Measurements from ENCODE around the gene TIGD7. TPM values are rescaled to one million over a fixed set of nuclear protein-coding genes. Genes with fewer than 3 reads are reported as not detected.

Gene TIGD7
- 1 to 10 TPM; 1.5 to 1.7 TPM for total RNA-seq
- polyA plus RNA-seq (2013, experiment 1 of 2) = 7.9 TPM
- 6.9 TPM for polyA plus RNA-seq (2013, experiment 2 of 2)
- total RNA-seq = 4.6 to 34.2 (median 12.7) reads per million in 172 experiments

GRCh38 chr16:3305109-3306068 is at the start of gene TIGD7, which contains the start of gene ZNF75A:
TSS of gene TIGD7 (minus strand) at chr16:3305430. CDS start at chr16:3300614, 4,816 bp downstream.
TSS of gene ZNF75A (plus strand) at chr16:3305497. CDS start at chr16:3308429, 2,932 bp downstream.
- Mint-ChIP-seq H3K4me1 (ENCODE audit: low read depth) (peaks cover 22% of the 10 kb centered on the region), H3K27me3 (no peaks in the 10 kb centered on the region), H3K27ac (peak within 1 kb of the TSS; percentile 82), H3K36me3 (ENCODE audit: low read depth) (peaks cover 88% of the 10 kb centered on the region), H3K9me3 (peaks cover 16% of the 10 kb centered on the region), H3K4me3 (peak within 1 kb of the TSS; percentile 86)
- intact Hi-C loops (cut with DNase I, micrococcal nuclease) = loop anchor here (1.0 to 5.0 kb wide), 6 partner anchors 22 to 152 kb away; partner anchors contain the start of genes ZNF263 (in 2 of the 2), NAA60 (in 1 of the 2), ZNF174 (in 1 of the 2) and ZNF597 (in 1 of the 2)
- peaks cover 28% of the 10 kb centered on the region for H3K4me1 ChIP-seq (ENCODE audit: insufficient read depth, low read length)
- TF ChIP-seq CTCF (IDR thresholded peaks at IDR 0.05) = no peak
- CTCF ChIA-PET = interaction anchor here (0.8 to 1.9 kb wide), 5 partner anchors 10 to 152 kb away, joined by 3 to 5 read pairs (median 4); partner anchors contain the start of genes NAA60, ZNF174, ZNF200 and ZNF597
- peak within 1 kb of the TSS; percentile 91 for H3K4me3 ChIP-seq (ENCODE audit: low read length)
- POLR2A ChIA-PET = interaction anchor here (0.7 to 4.0 kb wide), 18 partner anchors 9 to 155 kb away, joined by 3 to 48 read pairs (median 4); partner anchors contain the start of genes NAA60, ZNF174, ZNF263 and ZNF597
- DNase-seq (peak; percentile 67 to 96 (median 79)), ATAC-seq (ENCODE audit: poor library complexity) (peak; percentile 92)
- peaks cover 18% of the 10 kb centered on the region for H3K36me3 ChIP-seq (ENCODE audit: insufficient read depth, low read length)
- peaks cover 43 to 58% of the 10 kb centered on the region in 2 experiments for H3K9me3 ChIP-seq (ENCODE audit: control insufficient read depth in 1 of 2, insufficient read depth in 1 of 2, low read length in 2 of 2)
- peak within 1 kb of the TSS; percentile 76 to 89 for H3K27ac ChIP-seq (ENCODE audit: low read depth in 1 of 2, low read length in 2 of 2)
- no peaks in the 10 kb centered on the region for H3K27me3 ChIP-seq (ENCODE audit: control insufficient read depth in 1 of 2, insufficient read depth in 2 of 2, low read length in 2 of 2)

- no peaks in the 10 kb centered on the region for H3K36me3 Mint-ChIP-seq (ENCODE audit: low read depth)
- Histone ChIP-seq H3K36me3 (ENCODE audit: insufficient read depth, low read length) (no peaks in the 10 kb centered on the region), H3K9me3 (ENCODE audit: control insufficient read depth in 1 of 2, insufficient read depth in 1 of 2, low read length in 2 of 2) (peaks cover 0 to 14% of the 10 kb centered on the region in 2 experiments), H3K4me3 (ENCODE audit: low read length) (no peak overlapping the region), H3K27me3 (ENCODE audit: control insufficient read depth in 1 of 2, insufficient read depth in 2 of 2, low read length in 2 of 2) (no peaks in the 10 kb centered on the region), H3K27ac (ENCODE audit: low read depth in 1 of 2, low read length in 2 of 2) (no peak overlapping the region), H3K4me1 (ENCODE audit: insufficient read depth, low read length) (peaks cover 6% of the 10 kb centered on the region)
- H3K4me3 Mint-ChIP-seq = no peak overlapping the region
- no peaks in the 10 kb centered on the region for H3K27me3 Mint-ChIP-seq
- CTCF ChIA-PET = no interaction called here
- no peak for TF ChIP-seq CTCF (IDR thresholded peaks at IDR 0.05)
- H3K9me3 Mint-ChIP-seq = no peaks in the 10 kb centered on the region
- POLR2A ChIA-PET = no interaction called here
- H3K27ac Mint-ChIP-seq = no peak overlapping the region
- DNase-seq = no peak
- no peak for ATAC-seq (ENCODE audit: poor library complexity)
- intact Hi-C loops (cut with DNase I, micrococcal nuclease) = no loop called here
- peaks cover 2% of the 10 kb centered on the region for H3K4me1 Mint-ChIP-seq (ENCODE audit: low read depth)
Measured at GRCh38 chr16:3349175-3349574, 43.9 kb upstream of the TIGD7 start.

GRCh38 chr16:3348547-3349167 is 43.4 kb upstream of the TIGD7 start:
- no peak for DNase-seq
- Histone ChIP-seq H3K27ac (ENCODE audit: low read depth in 1 of 2, low read length in 2 of 2) (no peak overlapping the region), H3K27me3 (ENCODE audit: control insufficient read depth in 1 of 2, insufficient read depth in 2 of 2, low read length in 2 of 2) (no peaks in the 10 kb centered on the region), H3K4me1 (ENCODE audit: insufficient read depth, low read length) (peaks cover 2% of the 10 kb centered on the region), H3K9me3 (ENCODE audit: control insufficient read depth in 1 of 2, insufficient read depth in 1 of 2, low read length in 2 of 2) (peaks cover 0 to 10% of the 10 kb centered on the region in 2 experiments), H3K36me3 (ENCODE audit: insufficient read depth, low read length) (no peaks in the 10 kb centered on the region), H3K4me3 (ENCODE audit: low read length) (no peak overlapping the region)
- intact Hi-C loops (cut with DNase I, micrococcal nuclease) = no loop called here
- no peaks in the 10 kb centered on the region for H3K36me3 Mint-ChIP-seq (ENCODE audit: low read depth)
- H3K4me1 Mint-ChIP-seq (ENCODE audit: low read depth) = no peaks in the 10 kb centered on the region
- ChIA-PET CTCF (no interaction called here), POLR2A (no interaction called here)
- ATAC-seq (ENCODE audit: poor library complexity) = no peak
- no peak overlapping the region for H3K4me3 Mint-ChIP-seq
- H3K27me3 Mint-ChIP-seq = no peaks in the 10 kb centered on the region
- H3K27ac Mint-ChIP-seq = no peak overlapping the region
- TF ChIP-seq CTCF (IDR thresholded peaks at IDR 0.05) = no peak
- no peaks in the 10 kb centered on the region for H3K9me3 Mint-ChIP-seq
